NCI-H82 (cell line): ENCODE results near the gene TLCD4.
"Not testable (repeated sequence)": the region's sequence is repeated elsewhere in the genome, so short reads cannot be mapped to it uniquely, and the experiment has no call there.

Experiments
- DNase-seq: peaks from one replicate; lab custom pipeline; 2025; lab: John Stamatoyannopoulos, UW

The TLCD4 gene

DNA sequence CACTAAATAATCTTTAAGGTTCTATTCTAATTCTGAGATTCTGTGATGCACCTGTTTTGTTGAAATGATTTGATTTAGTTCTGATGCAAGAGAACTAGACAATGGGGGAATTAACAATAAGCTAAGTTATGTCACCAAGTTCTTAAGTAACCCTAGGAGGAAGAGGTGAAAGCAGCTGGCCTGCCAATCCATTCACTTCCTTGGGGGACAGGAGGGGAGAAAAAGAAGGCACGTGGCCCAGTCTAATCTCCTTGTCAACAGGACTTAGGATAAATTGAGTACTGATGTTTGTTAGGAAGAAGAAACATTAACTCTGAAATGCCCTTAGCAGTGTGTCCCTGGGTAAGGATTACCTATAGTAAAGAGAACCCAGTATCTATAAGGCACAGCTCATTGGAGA is 36.9 kb downstream of the TLCD4 start:
- DNase-seq, result peak; percentile 74

DNA sequence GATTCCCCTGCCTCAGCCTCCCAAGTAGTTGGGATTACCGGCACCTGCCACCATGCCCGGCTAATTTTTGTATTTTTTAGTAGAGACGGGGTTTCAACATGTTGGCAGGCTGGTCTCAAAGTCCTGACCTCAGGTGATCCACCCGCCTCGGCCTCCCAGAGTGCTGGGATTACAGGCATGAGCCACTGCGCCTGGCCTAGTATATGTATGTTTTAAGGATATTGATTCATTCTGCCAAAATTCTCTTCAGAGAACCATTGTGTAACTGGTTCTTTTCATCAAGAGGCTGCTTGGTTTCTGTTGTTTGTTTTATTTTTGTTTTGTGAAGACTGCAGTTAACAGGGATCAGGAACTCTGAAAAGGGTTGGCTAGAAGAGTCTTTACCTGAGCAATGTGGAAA is 48.4 kb downstream of the TLCD4 start:
- DNase-seq, result not testable (repeated sequence)
